Peyer's patch (tissue), 4 donors: Measurements from ENCODE around the gene SUSD4. TPM values are rescaled to one million over a fixed set of nuclear protein-coding genes. Genes with fewer than 3 reads are reported as not detected.

Experiments used
- DNase-seq, 3 donors: peaks; one replicate each; pipeline ENCODE4 v3.0.0-alpha.2; 2017 to 2019
- H3K27ac ChIP-seq, 4 donors: fragments of 200-600 bp; sonication (generic); one replicate each; pipeline ENCODE4 v1.5.1; 2016 to 2019
- H3K27me3 ChIP-seq, 2 donors: fragments of 200-600 bp; sonication (generic); one replicate each; pipeline ENCODE4 v1.5.1; 2019
- H3K36me3 ChIP-seq, 3 donors: fragments of 200-600 bp; sonication (generic); one replicate each; pipeline ENCODE4 v1.5.1; 2016 to 2019
- H3K4me1 ChIP-seq, 4 donors: fragments of 200-600 bp; sonication (generic); one replicate each; pipeline ENCODE4 v1.5.1; 2016 to 2019
- H3K4me3 ChIP-seq, 4 donors: fragments of 200-600 bp; sonication (generic); 1 replicate in 3 of 4; 2 replicates in 1 of 4; pipeline ENCODE4 v1.5.1; 2016 to 2019; ENCODE audit warnings: mild to moderate bottlenecking in 1 of 4
- H3K9me3 ChIP-seq, 4 donors: fragments of 200-600 bp; sonication (generic); one replicate each; pipeline ENCODE4 v1.5.1; 2016 to 2019; ENCODE audit warnings: mild to moderate bottlenecking in 1 of 4
- POLR2A ChIP-seq, 2 donors: fragments of 450-650 bp; IDR thresholded peaks; one replicate each; pipeline ENCODE4 v1.5.1; 2017; ENCODE audit warnings: antibody characterized with exemption in 2 of 2, mild to moderate bottlenecking in 2 of 2, moderate library complexity in 2 of 2
- total RNA-seq, 4 donors: library from RNA; depleted of rRNA; stranded (reverse); fragments of >200 nt; gene quantifications; one replicate each; pipeline ENCODE4 v1.1.0, GENCODE V29; 2016
- TF ChIP-seq, protein P1 (sequence below), 6 experiments: fragments of 450-650 bp in 4 of 6; fragments of 200-600 bp in 2 of 6; sonication (generic) in 1 of 6; IDR thresholded peaks; one replicate each; pipeline ENCODE4 v1.5.1; 2017 to 2019; ENCODE audit warnings: antibody characterized with exemption in 6 of 6, mild to moderate bottlenecking in 3 of 6, moderate library complexity in 1 of 6

Gene SUSD4
- total RNA-seq, 4 donors from 2014 or later: 0.54 TPM; not detected in 3

DNA sequence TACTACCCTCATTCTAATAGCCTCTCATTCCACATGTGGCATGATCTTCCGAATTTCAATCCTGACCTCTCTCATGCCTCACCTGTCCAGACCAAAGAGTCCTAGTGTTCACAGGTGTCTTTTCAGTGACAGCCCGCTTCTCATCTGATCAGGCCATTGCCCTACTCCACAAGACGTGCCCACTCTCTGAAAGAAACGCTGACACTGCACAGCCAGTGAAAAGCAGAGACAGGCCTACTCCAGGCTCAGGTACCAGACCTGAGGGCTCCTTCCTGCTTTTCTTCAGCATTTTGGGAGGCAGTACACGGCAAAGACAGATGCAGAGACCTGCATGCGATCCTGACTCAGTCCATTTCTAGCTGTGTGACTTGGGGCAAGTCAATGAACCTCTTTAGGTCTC, 43.0 kb downstream of the SUSD4 start:
- Histone ChIP-seq H3K4me1 (no peaks in the 10 kb centered on the region), H3K27ac (no peak overlapping the region), H3K9me3 (no peaks in the 10 kb centered on the region), H3K27me3 (no peaks in the 10 kb centered on the region), H3K4me3 (no peak overlapping the region), H3K36me3 (no peaks in the 10 kb centered on the region)
- TF ChIP-seq POLR2A (IDR thresholded peaks at IDR 0.05): no peak
- TF ChIP-seq, protein P1, sequence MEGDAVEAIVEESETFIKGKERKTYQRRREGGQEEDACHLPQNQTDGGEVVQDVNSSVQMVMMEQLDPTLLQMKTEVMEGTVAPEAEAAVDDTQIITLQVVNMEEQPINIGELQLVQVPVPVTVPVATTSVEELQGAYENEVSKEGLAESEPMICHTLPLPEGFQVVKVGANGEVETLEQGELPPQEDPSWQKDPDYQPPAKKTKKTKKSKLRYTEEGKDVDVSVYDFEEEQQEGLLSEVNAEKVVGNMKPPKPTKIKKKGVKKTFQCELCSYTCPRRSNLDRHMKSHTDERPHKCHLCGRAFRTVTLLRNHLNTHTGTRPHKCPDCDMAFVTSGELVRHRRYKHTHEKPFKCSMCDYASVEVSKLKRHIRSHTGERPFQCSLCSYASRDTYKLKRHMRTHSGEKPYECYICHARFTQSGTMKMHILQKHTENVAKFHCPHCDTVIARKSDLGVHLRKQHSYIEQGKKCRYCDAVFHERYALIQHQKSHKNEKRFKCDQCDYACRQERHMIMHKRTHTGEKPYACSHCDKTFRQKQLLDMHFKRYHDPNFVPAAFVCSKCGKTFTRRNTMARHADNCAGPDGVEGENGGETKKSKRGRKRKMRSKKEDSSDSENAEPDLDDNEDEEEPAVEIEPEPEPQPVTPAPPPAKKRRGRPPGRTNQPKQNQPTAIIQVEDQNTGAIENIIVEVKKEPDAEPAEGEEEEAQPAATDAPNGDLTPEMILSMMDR (IDR thresholded peaks at IDR 0.05): no peak
- DNase-seq: no peak

DNA sequence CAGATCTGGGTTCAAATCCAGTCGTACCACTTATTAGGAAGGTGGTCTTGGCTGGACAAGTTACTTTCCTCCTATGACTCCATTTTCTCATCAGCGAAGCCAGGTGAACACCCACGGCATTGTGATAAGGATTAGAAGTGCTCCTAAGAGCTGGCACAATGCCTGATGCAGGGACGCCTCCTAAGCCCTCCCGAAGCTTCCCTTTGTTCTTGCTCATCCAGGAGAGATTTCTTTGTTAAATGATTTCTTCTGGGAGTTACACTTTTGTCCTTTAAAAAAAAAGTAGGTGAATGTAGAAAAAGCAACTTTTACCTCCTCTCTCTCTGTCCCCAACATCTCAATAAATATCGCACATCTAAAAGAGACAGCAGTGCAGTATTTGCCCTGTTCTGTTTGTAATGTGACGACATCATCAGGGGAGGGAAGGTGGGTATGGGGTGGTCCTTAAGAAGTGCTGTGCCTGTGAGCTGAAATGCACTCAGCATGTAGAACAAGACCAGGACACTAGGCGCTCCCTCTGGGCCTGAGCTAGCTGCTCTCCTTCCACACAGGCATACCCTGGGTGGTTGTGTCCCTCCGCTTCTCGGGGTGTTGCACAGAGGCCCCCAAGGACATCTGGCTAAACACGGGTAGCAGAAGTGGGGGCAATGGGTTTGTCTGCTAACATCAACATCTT, 43.9 kb downstream of the SUSD4 start:
- Histone ChIP-seq H3K9me3 (no peaks in the 10 kb centered on the region), H3K36me3 (no peaks in the 10 kb centered on the region), H3K4me3 (no peak overlapping the region), H3K27me3 (no peaks in the 10 kb centered on the region), H3K4me1 (no peaks in the 10 kb centered on the region), H3K27ac (no peak overlapping the region)
- DNase-seq: no peak
- no peak for TF ChIP-seq POLR2A (IDR thresholded peaks at IDR 0.05)
- TF ChIP-seq, protein P1 (IDR thresholded peaks at IDR 0.05): no peak

DNA sequence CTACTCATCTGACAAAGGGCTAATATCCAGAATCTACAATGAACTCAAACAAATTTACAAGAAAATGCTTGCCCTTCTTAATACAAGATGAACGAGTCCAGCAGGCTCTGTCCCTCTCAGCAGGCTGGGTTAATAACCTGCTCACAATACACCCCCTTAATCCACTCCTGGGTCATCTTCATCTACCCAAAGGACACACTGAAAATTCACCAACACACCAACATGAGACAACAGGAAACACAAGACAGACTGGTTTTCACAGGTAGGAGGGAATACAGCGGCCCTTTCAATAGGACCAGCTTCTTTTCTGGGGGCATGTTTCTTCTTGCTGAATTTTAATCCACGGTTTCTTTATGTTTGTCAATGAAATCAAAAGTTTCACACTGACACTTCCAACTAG, 44.6 kb downstream of the SUSD4 start:
- TF ChIP-seq, protein P1 (IDR thresholded peaks at IDR 0.05): no peak
- no peak for TF ChIP-seq POLR2A (IDR thresholded peaks at IDR 0.05)
- H3K9me3 ChIP-seq: no peaks in the 10 kb centered on the region
- no peaks in the 10 kb centered on the region for H3K27me3 ChIP-seq
- no peak for DNase-seq
- no peaks in the 10 kb centered on the region for H3K4me1 ChIP-seq
- H3K36me3 ChIP-seq: no peaks in the 10 kb centered on the region
- H3K4me3 ChIP-seq: no peak overlapping the region
- no peak overlapping the region for H3K27ac ChIP-seq

DNA sequence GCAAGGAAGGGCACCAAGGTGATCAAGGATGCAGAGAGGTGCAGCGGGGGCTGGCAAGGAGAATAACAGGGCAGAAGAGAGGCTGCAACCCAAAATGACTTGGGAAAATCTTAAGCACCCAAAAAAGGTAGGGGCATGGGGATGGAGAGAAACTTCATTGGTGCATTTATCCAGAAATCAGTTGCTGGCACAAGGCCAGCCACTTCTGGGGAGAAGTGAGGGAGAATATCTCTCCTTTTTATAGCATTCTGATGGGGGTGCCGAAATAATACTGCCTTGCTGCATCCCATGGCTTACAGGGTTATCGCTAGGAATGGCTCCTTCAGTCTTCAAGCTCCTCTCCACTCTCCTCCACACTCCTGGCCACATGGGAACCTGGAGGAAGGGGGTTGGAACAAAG, 47.9 kb downstream of the SUSD4 start:
- no peak for DNase-seq
- Histone ChIP-seq H3K27me3 (no peaks in the 10 kb centered on the region), H3K4me3 (no peak overlapping the region), H3K9me3 (no peaks in the 10 kb centered on the region), H3K4me1 (no peaks in the 10 kb centered on the region), H3K36me3 (no peaks in the 10 kb centered on the region), H3K27ac (no peak overlapping the region)
- TF ChIP-seq POLR2A (IDR thresholded peaks at IDR 0.05): no peak
- TF ChIP-seq, protein P1 (IDR thresholded peaks at IDR 0.05): no peak

DNA sequence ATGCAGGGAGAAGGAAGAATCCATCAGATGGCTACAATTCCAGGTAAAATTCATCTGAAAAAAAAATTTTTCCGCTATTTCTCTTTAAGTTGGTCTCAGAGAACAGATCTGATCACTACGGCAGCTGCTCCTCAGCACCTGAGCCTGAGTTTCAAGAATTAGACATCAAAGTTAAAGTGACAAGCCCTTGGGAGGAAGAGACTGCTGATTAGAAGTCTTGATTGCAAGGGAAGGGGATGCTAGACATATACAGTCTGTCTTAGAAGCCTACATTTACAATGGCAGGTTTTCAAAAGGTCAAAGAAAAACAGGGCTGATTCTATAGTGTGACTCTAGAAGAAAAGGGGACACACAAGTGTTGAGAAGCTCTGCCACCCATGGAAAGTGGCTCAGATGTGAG, 48.3 kb downstream of the SUSD4 start:
- DNase-seq: no peak
- no peaks in the 10 kb centered on the region for H3K36me3 ChIP-seq
- no peaks in the 10 kb centered on the region for H3K27me3 ChIP-seq
- no peak for TF ChIP-seq POLR2A (IDR thresholded peaks at IDR 0.05)
- TF ChIP-seq, protein P1 (IDR thresholded peaks at IDR 0.05): no peak
- H3K9me3 ChIP-seq: no peaks in the 10 kb centered on the region
- H3K4me1 ChIP-seq: no peaks in the 10 kb centered on the region
- H3K27ac ChIP-seq: no peak overlapping the region
- H3K4me3 ChIP-seq: no peak overlapping the region

DNA sequence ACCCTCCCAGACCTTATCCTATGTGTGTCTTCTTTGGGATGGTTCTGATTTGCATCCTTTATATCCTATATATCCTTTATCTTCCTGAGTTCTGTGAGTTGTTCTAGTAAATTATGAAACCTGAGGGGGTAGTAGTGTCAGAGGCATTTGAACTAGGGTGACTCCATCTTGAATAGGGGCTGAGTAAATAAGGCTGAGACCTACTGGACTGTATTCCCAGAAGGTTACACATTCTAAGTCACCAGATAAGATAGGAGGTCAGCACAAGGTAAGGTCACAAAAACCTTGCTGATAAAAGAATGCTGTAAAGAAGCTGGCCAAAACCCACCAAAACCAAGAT, 50.6 kb downstream of the SUSD4 start:
- TF ChIP-seq POLR2A (IDR thresholded peaks at IDR 0.05): no peak
- TF ChIP-seq, protein P1 (IDR thresholded peaks at IDR 0.05): no peak
- Histone ChIP-seq H3K27me3 (no peaks in the 10 kb centered on the region), H3K9me3 (no peaks in the 10 kb centered on the region), H3K36me3 (no peaks in the 10 kb centered on the region), H3K27ac (no peak overlapping the region), H3K4me3 (no peak overlapping the region), H3K4me1 (no peaks in the 10 kb centered on the region)
- DNase-seq: no peak
